GM11168 (cell line): ENCODE measurements around the gene FAM241B.

Experiments
- in situ Hi-C: fragments of 300-500 bp; cut with MboI; formaldehyde crosslinking; loops from one replicate; pipeline ENCODE4 v1.12.0; 2022; ENCODE audit warnings: low sequenced_read_pairs; ENCODE audit not compliant: unreplicated experiment

FAM241B gene

GRCh38 chr10:69629897-69630650 is at the start of gene FAM241B:
TSS of gene FAM241B (plus strand) at chr10:69630247. CDS start at chr10:69631744, 1,497 bp downstream.
- in situ Hi-C loops = no loop called here

- in situ Hi-C loops = no loop called here
Observed at GRCh38 chr10:69580435-69580834, 49.6 kb upstream of the FAM241B start.

- in situ Hi-C loops = no loop called here
Observed at GRCh38 chr10:69583106-69583505, 46.9 kb upstream of the FAM241B start.

- in situ Hi-C loops = no loop called here
Observed at GRCh38 chr10:69584624-69585023, 45.4 kb upstream of the FAM241B start.

- in situ Hi-C loops = no loop called here
Observed at GRCh38 chr10:69588358-69588757, 41.7 kb upstream of the FAM241B start.

GRCh38 chr10:69600761-69601330 is 29.2 kb upstream of the FAM241B start:
- in situ Hi-C loops = no loop called here

- in situ Hi-C loops = no loop called here
Observed at GRCh38 chr10:69609077-69609476, 21.0 kb upstream of the FAM241B start.

- in situ Hi-C loops = no loop called here
Observed at GRCh38 chr10:69612760-69613159, 17.3 kb upstream of the FAM241B start.

GRCh38 chr10:69614130-69614529 is 15.9 kb upstream of the FAM241B start:
- in situ Hi-C loops = no loop called here

GRCh38 chr10:69616358-69616757 is 13.7 kb upstream of the FAM241B start:
- in situ Hi-C loops = no loop called here

- in situ Hi-C loops = no loop called here
Observed at GRCh38 chr10:69618746-69619145, 11.3 kb upstream of the FAM241B start.

- in situ Hi-C loops = no loop called here
Observed at GRCh38 chr10:69619626-69620025, 10.4 kb upstream of the FAM241B start.

- in situ Hi-C loops = no loop called here
Observed at GRCh38 chr10:69620625-69621024, 9.4 kb upstream of the FAM241B start.

- in situ Hi-C loops = no loop called here
Observed at GRCh38 chr10:69624245-69624786, 5.7 kb upstream of the FAM241B start.

- in situ Hi-C loops = no loop called here
Observed at GRCh38 chr10:69626826-69627225, 3.2 kb upstream of the FAM241B start.

GRCh38 chr10:69628891-69629290 is 1.2 kb upstream of the FAM241B start:
- in situ Hi-C loops = no loop called here

GRCh38 chr10:69629519-69629896 is 539 bp upstream of the FAM241B start:
- in situ Hi-C loops = no loop called here

- in situ Hi-C loops = no loop called here
Observed at GRCh38 chr10:69630651-69631400, 779 bp downstream of the FAM241B start.

GRCh38 chr10:69631566-69631965 is 1.5 kb downstream of the FAM241B start:
- in situ Hi-C loops = no loop called here

- in situ Hi-C loops = no loop called here
Observed at GRCh38 chr10:69632516-69633199, 2.6 kb downstream of the FAM241B start.
